Esophagus squamous epithelium (tissue), 4 donors: ENCODE results near the gene HK2.

ENCODE experiments used
- POLR2A ChIP-seq, 4 donors: fragments of 450-650 bp; IDR thresholded peaks; one replicate each; pipeline ENCODE4 v1.6.1; 2017; ENCODE audit warnings: antibody characterized with exemption in 4 of 4, mild to moderate bottlenecking in 4 of 4, moderate library complexity in 3 of 4
- TF ChIP-seq, protein P1 (sequence below), 6 experiments: fragments of 450-650 bp in 4 of 6; fragments of 200-600 bp in 2 of 6; sonication (generic) in 2 of 6; IDR thresholded peaks; one replicate each; pipeline ENCODE4 v1.5.1; 2016 to 2019; ENCODE audit warnings: antibody characterized with exemption in 6 of 6, mild to moderate bottlenecking in 4 of 6, moderate library complexity in 4 of 6

DNA sequence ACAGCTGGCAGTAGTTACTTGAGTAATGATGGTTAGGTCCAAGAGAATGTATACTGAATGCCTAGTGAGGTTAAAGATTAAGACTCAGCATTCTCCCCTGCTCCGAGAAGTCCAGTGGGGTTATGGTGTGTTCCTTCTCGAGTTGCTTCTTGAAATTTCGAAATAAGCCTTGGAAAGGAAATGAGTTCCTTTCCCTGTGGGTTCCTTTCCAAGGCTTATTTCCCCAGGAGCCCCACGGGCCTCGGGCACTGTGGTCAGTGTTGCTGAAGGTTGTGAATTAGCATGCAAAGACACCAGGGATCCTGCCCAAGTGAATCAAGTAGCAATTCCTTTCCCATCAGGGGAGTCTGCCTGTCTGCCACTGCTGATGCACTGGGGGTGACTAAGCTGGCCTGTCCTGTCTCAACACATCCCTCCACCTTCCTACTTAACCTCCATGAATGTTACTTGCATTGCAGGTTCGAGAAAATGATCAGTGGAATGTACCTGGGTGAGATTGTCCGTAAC is 53.6 kb downstream of the HK2 start:
- TF ChIP-seq, protein P1, sequence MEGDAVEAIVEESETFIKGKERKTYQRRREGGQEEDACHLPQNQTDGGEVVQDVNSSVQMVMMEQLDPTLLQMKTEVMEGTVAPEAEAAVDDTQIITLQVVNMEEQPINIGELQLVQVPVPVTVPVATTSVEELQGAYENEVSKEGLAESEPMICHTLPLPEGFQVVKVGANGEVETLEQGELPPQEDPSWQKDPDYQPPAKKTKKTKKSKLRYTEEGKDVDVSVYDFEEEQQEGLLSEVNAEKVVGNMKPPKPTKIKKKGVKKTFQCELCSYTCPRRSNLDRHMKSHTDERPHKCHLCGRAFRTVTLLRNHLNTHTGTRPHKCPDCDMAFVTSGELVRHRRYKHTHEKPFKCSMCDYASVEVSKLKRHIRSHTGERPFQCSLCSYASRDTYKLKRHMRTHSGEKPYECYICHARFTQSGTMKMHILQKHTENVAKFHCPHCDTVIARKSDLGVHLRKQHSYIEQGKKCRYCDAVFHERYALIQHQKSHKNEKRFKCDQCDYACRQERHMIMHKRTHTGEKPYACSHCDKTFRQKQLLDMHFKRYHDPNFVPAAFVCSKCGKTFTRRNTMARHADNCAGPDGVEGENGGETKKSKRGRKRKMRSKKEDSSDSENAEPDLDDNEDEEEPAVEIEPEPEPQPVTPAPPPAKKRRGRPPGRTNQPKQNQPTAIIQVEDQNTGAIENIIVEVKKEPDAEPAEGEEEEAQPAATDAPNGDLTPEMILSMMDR (IDR thresholded peaks at IDR 0.05), result no peak
- no peak for TF ChIP-seq POLR2A (IDR thresholded peaks at IDR 0.05)
